ENCODE data around the gene MAGEB1. TPM values are rescaled to one million over a fixed set of nuclear protein-coding genes. Genes with fewer than 3 reads are reported as not detected.

The MAGEB1 gene
- not detected for polyA plus RNA-seq (ENCODE audit: insufficient read length in 4 of 4)

- no peak for DNase-seq (ENCODE audit: low read depth in 4 of 4, low spot score in 3 of 4)
Measured at GRCh38 chrX:30246769-30247489, at the start of gene MAGEB1. TSS of gene MAGEB1 (plus strand) at chrX:30247146. CDS start at chrX:30250494, 3,348 bp downstream.

GRCh38 chrX:30212172-30212571 is 34.8 kb upstream of the MAGEB1 start:
- DNase-seq (ENCODE audit: low read depth in 4 of 4, low spot score in 3 of 4) = no peak

DNA sequence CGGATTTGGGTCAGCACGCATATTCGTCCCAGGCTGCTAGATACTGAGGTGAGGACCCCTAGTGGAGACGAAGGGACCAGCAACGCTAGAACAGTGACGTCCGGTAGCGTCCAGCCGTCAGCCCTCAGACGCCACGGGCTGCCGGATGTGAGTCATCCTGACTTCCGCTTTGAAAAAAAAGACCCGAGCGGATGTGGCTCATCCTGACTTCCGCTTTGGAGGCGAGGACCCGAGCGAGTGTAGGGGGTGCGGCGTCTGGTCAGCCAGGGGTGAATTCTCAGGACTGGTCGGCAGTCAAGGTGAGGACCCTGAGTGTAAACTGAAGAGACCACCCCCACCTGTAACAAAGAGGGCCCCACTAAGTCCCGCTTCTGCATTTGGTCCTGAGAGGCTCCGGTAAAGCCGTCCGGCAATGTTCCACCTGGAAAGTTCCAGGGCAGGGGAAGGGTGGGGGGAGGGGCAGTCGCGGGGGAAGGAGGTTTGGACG is 31.5 kb upstream of the MAGEB1 start, which contains the start of gene MAGEB2:
TSS of gene MAGEB2 (plus strand) at position 207 of the 487 bp plus-strand sequence. CDS start 3,018 bp downstream, outside the sequence.
- DNase-seq (ENCODE audit: low read depth in 4 of 4, low spot score in 3 of 4) = no peak

DNA sequence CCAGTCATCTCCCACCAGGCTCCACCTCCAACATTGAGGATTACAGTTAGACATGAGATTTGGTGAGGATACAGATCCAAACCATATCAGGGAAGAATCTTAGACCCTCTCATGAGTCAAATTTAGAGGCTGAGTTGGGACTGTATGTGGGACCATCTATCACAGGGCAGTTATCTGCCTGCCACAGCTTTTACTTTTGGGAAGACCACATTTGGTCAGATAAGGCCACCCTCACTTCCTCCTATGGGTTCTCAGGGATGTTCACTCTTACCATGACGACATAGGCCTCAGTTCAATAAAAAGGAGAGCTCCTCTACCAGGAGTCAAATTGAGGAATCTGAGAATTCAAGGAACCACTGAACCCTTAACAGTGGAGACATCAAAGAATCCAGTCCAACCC is 29.5 kb upstream of the MAGEB1 start:
- DNase-seq (ENCODE audit: low read depth in 4 of 4, low spot score in 3 of 4) = no peak

- no peak for DNase-seq (ENCODE audit: low read depth in 4 of 4, low spot score in 3 of 4)
Measured at GRCh38 chrX:30219372-30219771, 27.6 kb upstream of the MAGEB1 start.

DNA sequence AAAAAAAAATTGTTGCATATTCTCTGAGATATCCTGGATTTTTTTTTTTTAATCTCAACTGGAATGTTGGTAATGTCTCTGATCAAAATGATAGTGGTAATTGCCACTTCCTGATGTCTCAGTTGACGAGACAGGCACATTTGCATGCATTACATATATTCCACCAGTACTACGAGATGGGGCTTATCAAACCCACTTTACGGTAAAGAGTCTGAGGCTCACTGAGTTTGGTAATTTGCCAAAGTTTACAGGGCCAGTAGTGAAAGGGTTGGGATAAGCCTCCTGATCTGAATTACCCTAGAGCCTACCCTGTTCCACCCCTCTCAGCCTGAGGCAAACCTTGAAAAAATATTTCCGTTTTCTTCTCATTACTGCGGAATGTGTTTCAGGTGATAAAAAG is 26.3 kb upstream of the MAGEB1 start:
- DNase-seq (ENCODE audit: low read depth in 4 of 4, low spot score in 3 of 4) = no peak

- DNase-seq (ENCODE audit: low read depth in 4 of 4, low spot score in 3 of 4) = no peak
Measured at GRCh38 chrX:30224536-30224935, 22.4 kb upstream of the MAGEB1 start.

- no peak for DNase-seq (ENCODE audit: low read depth in 4 of 4, low spot score in 3 of 4)
Measured at GRCh38 chrX:30228526-30228925, 18.4 kb upstream of the MAGEB1 start.

GRCh38 chrX:30230395-30230794 is 16.6 kb upstream of the MAGEB1 start, which contains the start of gene MAGEB3:
TSS of gene MAGEB3 (plus strand) at chrX:30230657. CDS start at chrX:30235925, 5,268 bp downstream.
- DNase-seq (ENCODE audit: low read depth in 4 of 4, low spot score in 3 of 4) = no peak

- DNase-seq (ENCODE audit: low read depth in 4 of 4, low spot score in 3 of 4) = no peak
Measured at GRCh38 chrX:30241724-30242415, 5.1 kb upstream of the MAGEB1 start, which contains the start of gene MAGEB4. TSS of gene MAGEB4 (plus strand) at chrX:30242000. CDS start at chrX:30242136, 136 bp downstream.

- no peak for DNase-seq (ENCODE audit: low read depth in 4 of 4, low spot score in 3 of 4)
Measured at GRCh38 chrX:30248854-30249253, 1.9 kb downstream of the MAGEB1 start.

- DNase-seq (ENCODE audit: low read depth in 4 of 4, low spot score in 3 of 4) = no peak
Measured at GRCh38 chrX:30253257-30253656, 6.3 kb downstream of the MAGEB1 start.

DNA sequence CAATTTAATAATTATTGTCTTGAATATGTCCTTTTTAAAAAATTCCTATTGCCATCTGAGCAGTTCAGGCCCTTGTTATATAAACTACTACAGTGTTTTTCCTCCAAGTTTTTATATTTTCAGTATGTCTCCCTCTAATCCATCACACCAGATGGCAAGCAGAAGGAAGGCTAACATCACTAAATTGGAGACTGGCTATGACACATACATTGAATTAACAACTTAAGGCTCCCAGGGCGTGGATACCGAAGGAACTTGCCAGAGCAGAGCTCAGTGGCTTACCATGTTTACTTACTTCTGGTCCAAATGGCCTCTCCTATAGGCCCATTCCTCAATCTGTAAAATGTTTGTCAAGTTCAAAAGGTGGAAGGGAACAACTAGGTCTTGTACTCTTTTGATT is 13.0 kb downstream of the MAGEB1 start:
- DNase-seq (ENCODE audit: low read depth in 4 of 4, low spot score in 3 of 4) = no peak

DNA sequence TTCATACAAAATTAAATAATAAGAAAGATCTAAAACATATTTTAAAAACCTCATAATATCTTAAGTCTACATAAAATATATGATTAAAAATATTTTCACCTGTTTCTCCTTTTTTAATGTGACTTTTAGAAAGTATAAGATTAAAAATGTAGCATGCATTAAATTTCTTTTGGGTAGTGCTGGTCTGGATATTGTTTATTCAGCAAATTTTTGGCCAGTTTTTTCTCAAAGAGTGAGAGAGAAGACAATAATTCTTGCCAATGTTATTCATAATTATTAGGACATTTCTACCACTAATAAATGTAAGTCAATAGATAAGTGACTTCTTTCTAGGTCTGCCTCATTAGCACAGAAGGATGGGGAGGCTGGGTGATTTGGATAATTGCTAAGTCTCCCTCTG is 14.1 kb downstream of the MAGEB1 start:
- DNase-seq (ENCODE audit: low read depth in 4 of 4, low spot score in 3 of 4) = no peak

- DNase-seq (ENCODE audit: low read depth in 4 of 4, low spot score in 3 of 4) = no peak
Measured at GRCh38 chrX:30262763-30263162, 15.8 kb downstream of the MAGEB1 start.

GRCh38 chrX:30270639-30271038 is 23.7 kb downstream of the MAGEB1 start:
- DNase-seq (ENCODE audit: low read depth in 4 of 4, low spot score in 3 of 4) = no peak

DNA sequence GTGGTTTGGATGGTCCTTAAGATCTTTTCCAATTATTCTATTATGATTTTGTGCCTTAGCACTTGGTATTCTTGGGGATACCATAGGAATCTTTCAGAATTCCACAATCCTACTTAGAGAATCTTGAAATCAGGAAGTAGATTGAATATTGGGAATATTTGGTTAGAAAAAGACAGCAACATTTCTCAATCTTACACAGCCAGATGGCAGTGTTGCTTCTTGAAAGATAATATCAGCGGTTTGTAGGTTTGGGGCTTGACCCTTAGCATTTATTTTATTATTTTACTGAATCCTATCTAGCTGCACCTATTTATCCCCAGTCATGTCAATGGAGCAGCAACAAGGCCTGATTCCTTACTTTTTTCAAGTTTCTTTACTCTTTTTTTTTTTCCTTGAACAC is 28.6 kb downstream of the MAGEB1 start:
- no peak for DNase-seq (ENCODE audit: low read depth in 4 of 4, low spot score in 3 of 4)

DNA sequence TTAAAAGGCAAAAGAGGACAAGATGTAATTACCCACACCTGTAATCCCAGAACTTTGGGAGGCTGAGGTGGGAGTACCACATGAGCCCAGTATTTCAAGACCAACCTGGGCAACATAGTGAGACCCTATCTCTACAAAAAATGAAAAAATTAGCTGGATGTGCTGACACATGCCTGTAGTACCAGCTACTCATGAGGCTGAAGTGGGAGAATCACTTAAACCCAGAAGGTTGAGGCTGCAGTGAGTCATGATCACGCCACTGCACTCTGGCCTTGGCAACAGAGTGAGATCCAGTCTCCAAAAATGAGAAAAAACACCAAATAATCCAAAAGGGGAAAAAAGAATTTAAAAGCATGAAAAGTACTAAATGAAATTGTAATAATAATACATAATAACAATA is 31.4 kb downstream of the MAGEB1 start:
- no peak for DNase-seq (ENCODE audit: low read depth in 4 of 4, low spot score in 3 of 4)

GRCh38 chrX:30280428-30280827 is 33.5 kb downstream of the MAGEB1 start:
- no peak for DNase-seq (ENCODE audit: low read depth in 4 of 4, low spot score in 3 of 4)

DNA sequence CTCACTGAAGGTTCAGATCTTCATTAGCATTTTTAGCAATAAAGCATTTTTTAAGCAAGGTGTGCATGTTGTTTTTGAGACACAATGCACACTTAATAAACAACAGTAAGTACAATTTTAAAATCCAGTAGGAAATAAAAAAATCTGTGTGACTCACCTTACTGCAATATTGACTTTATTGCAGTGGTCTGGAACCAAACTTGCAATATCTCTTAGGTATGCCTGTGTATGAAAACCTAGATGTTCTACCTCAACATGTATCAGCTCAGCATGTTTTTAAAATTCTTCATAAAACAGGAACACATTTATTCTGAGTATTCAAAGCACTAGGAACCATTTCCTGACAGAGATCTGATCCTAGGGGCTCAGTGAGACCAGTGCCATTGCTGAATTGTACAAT is 35.6 kb downstream of the MAGEB1 start:
- DNase-seq (ENCODE audit: low read depth in 4 of 4, low spot score in 3 of 4) = no peak

GRCh38 chrX:30283456-30284200 is 36.7 kb downstream of the MAGEB1 start:
- DNase-seq (ENCODE audit: low read depth in 4 of 4, low spot score in 3 of 4) = no peak
